Measurements from ENCODE around the gene RAB3C. TPM values are rescaled to one million over a fixed set of nuclear protein-coding genes. Genes with fewer than 3 reads are reported as not detected.

The RAB3C gene
- total and polyA plus RNA-seq, 2 donors, result 0.19 to 0.66 TPM

DNA sequence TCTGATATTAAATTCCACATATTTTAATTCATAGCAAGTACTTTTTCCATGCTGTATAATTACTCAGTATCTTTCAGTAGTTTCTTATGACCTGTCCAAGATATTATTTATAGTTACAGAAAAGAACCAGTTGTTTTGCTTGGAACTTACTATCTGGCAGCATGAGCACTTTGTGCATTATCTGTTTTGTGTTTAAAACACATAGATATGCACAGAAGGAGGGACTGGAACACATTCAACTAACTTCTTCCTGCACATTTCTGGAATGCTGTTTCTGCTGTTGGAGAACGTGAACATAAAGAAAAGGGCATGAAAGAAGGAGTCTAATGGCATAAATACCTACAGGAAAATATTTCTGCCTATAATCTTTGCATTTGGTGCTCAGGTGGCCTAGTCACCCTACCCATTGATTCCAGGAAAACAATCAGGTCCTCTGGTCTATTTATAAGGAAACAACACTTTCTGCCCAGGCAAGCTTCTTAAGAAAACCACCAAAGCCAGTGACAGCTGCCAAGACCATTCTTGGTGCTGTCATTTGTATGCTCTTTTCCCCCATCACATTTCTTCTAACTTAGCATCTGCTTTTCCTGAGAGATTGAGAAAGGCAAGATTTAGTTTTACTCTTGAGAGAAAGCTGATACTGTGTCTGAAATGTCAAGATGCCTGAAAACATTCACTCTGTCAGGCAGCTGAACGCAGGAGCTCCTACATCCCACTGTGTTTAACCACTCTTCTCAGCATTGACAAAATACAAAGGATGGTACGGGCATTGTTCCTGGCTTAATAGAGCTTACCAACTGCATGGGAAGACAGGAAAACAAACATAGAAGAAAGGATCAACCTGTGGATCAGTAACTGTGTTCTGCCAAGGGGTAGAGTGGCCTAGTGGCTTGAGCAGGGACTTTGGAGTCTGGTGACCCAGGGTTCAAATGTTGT, 40.3 kb downstream of the RAB3C start:
- Histone ChIP-seq H3K4me3 (ENCODE audit: low read length in 2 of 2) (no peak overlapping the region), H3K36me3 (ENCODE audit: control insufficient read depth in 2 of 2, insufficient read depth in 2 of 2, low read length in 1 of 2) (no peaks in the 10 kb centered on the region), H3K27me3 (ENCODE audit: control insufficient read depth in 2 of 2, insufficient read depth in 1 of 2, low read length in 1 of 2) (no peaks in the 10 kb centered on the region), H3K9me3 (ENCODE audit: control insufficient read depth in 2 of 2, insufficient read depth in 1 of 2, low read length in 1 of 2) (no peaks in the 10 kb centered on the region), H3K4me1 (ENCODE audit: control insufficient read depth in 2 of 2, insufficient read depth in 2 of 2, low read length in 2 of 2) (no peaks in the 10 kb centered on the region), H3K27ac (ENCODE audit: low read depth in 1 of 2, low read length in 1 of 2) (no peak overlapping the region)
- no peak for DNase-seq (ENCODE audit: low read depth in 6 of 9, low spot score in 9 of 9)
- WGBS, result 93% methylated on average over 3 of the region's 3 CpGs

DNA sequence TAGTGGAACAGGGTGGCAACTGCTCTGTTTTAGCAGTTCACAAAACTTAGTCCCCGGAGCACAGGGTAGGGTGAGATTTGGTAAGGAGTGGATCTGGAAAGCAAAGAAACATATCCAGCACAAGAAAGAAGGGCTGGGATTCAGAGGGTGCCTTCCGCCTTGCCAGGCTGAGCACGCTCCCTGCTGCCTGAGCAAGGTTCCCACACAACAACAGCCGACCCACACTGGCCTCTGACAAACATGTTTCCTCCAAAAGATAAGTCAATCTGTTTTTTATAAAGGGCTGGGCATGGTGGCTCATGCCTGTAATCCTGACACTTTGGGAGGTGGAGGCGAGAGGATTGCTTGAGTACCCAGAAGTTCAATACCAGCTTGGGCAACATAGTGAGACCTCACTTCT, 45.8 kb downstream of the RAB3C start:
- no peak overlapping the region for H3K4me3 ChIP-seq (ENCODE audit: low read length in 2 of 2)
- no peaks in the 10 kb centered on the region for H3K27me3 ChIP-seq (ENCODE audit: control insufficient read depth in 2 of 2, insufficient read depth in 1 of 2, low read length in 1 of 2)
- H3K36me3 ChIP-seq (ENCODE audit: control insufficient read depth in 2 of 2, insufficient read depth in 2 of 2, low read length in 1 of 2), result no peaks in the 10 kb centered on the region
- no peaks in the 10 kb centered on the region for H3K9me3 ChIP-seq (ENCODE audit: control insufficient read depth in 2 of 2, insufficient read depth in 1 of 2, low read length in 1 of 2)
- no peak for DNase-seq (ENCODE audit: low read depth in 6 of 9, low spot score in 9 of 9)
- no peaks in the 10 kb centered on the region for H3K4me1 ChIP-seq (ENCODE audit: control insufficient read depth in 2 of 2, insufficient read depth in 2 of 2, low read length in 2 of 2)
- H3K27ac ChIP-seq (ENCODE audit: low read depth in 1 of 2, low read length in 1 of 2), result no peak overlapping the region
- WGBS, result 68% methylated on average over 5 of the region's 5 CpGs

DNA sequence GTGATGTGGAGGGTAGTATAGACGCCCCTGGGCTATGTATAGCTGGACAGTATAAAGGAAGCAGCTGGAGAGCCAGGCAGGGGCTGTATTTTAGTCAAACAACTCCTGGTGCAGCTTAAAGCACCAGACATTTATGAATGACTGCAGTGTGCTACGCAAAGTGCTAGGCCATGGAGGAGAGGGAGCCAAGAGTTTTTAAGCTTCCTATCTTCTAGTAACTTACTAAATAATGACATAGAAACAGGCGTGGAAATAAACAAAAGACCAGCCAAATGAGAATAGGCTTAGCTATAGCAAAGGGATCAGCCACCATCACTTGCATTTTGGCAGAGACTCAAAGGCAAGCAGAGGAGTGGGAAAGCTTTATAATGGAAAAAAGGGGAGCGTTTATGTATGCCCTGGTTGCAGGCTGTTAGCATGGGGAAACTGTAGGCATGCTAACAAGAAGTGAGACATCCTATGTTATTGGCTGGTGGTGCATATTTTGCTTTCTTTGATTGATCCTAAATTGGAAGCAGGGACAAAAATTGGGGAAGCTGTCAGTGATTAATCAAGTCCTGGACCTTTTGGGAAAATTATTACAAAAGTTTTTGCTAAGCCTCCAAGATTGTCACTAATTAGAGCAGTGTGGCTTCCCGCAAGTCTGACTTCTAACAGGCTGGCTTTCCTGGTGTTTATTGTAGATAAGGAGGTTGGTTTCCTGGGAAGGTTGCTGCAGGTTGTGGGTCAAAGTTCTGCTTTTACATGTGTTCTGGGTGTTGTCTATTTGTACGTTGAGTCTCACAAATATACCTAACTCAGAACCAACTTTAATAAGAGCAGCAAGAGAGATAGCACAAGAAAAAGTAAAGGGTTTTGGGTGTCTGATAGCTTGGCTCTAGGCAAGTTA, 46.6 kb downstream of the RAB3C start:
- H3K27me3 ChIP-seq (ENCODE audit: control insufficient read depth in 2 of 2, insufficient read depth in 1 of 2, low read length in 1 of 2), result no peaks in the 10 kb centered on the region
- no peaks in the 10 kb centered on the region for H3K4me1 ChIP-seq (ENCODE audit: control insufficient read depth in 2 of 2, insufficient read depth in 2 of 2, low read length in 2 of 2)
- H3K9me3 ChIP-seq (ENCODE audit: control insufficient read depth in 2 of 2, insufficient read depth in 1 of 2, low read length in 1 of 2), result no peaks in the 10 kb centered on the region
- no peaks in the 10 kb centered on the region for H3K36me3 ChIP-seq (ENCODE audit: control insufficient read depth in 2 of 2, insufficient read depth in 2 of 2, low read length in 1 of 2)
- 64% methylated on average over 6 of the region's 6 CpGs for whole genome bisulfite sequencing
- no peak for DNase-seq (ENCODE audit: low read depth in 6 of 9, low spot score in 9 of 9)
- H3K27ac ChIP-seq (ENCODE audit: low read depth in 1 of 2, low read length in 1 of 2), result no peak overlapping the region
- no peak overlapping the region for H3K4me3 ChIP-seq (ENCODE audit: low read length in 2 of 2)

DNA sequence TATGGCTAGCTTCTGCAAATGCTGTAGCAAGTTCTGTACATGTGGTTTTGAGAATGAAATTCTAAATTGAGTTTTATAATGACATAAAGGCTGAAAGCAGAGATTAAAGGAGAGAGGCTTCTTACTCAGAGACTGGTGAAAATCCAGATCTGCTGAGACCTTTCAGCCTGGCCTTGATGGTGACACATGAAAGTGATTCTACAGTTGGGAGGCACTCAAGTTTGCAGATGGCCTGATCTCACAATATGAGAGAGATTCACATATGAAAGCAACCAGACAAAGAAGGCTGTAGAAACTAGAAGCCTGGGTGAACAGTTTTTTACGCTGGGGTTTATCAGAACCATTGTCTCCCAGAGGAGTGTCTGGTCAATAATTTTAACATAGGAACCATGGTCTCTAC, 49.0 kb downstream of the RAB3C start:
- Histone ChIP-seq H3K27ac (ENCODE audit: low read depth in 1 of 2, low read length in 1 of 2) (no peak overlapping the region), H3K4me1 (ENCODE audit: control insufficient read depth in 2 of 2, insufficient read depth in 2 of 2, low read length in 2 of 2) (no peaks in the 10 kb centered on the region), H3K27me3 (ENCODE audit: control insufficient read depth in 2 of 2, insufficient read depth in 1 of 2, low read length in 1 of 2) (no peaks in the 10 kb centered on the region), H3K9me3 (ENCODE audit: control insufficient read depth in 2 of 2, insufficient read depth in 1 of 2, low read length in 1 of 2) (no peaks in the 10 kb centered on the region), H3K36me3 (ENCODE audit: control insufficient read depth in 2 of 2, insufficient read depth in 2 of 2, low read length in 1 of 2) (no peaks in the 10 kb centered on the region), H3K4me3 (ENCODE audit: low read length in 2 of 2) (no peak overlapping the region)
- 94% methylated on average over 1 of the region's 1 CpG for WGBS
- DNase-seq (ENCODE audit: low read depth in 6 of 9, low spot score in 9 of 9), result no peak

DNA sequence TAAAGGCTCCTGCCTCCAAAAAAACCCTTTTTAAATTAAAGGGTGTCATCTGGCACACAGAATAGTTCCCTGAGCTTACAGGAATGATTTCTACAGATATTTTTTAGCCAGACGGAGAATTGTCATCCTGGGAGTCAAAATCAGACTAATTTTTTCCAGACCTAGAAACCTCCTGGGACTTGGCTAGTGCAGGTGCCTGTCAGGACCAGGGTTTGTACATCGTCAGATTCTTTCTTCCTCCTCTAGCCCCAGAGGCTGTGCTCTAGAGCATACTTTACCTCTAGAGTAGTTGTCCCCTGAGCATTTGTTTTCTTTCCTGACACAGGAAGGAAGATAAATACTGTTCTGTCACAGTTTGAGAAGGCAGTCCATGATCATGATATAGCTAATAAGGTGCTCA, 52.5 kb downstream of the RAB3C start:
- 94% methylated on average over 2 of the region's 2 CpGs for WGBS
- H3K4me1 ChIP-seq (ENCODE audit: control insufficient read depth in 2 of 2, insufficient read depth in 2 of 2, low read length in 2 of 2), result no peaks in the 10 kb centered on the region
- no peaks in the 10 kb centered on the region for H3K27me3 ChIP-seq (ENCODE audit: control insufficient read depth in 2 of 2, insufficient read depth in 1 of 2, low read length in 1 of 2)
- no peak overlapping the region for H3K4me3 ChIP-seq (ENCODE audit: low read length in 2 of 2)
- no peak overlapping the region for H3K27ac ChIP-seq (ENCODE audit: low read depth in 1 of 2, low read length in 1 of 2)
- no peak for DNase-seq (ENCODE audit: low read depth in 6 of 9, low spot score in 9 of 9)
- no peaks in the 10 kb centered on the region for H3K9me3 ChIP-seq (ENCODE audit: control insufficient read depth in 2 of 2, insufficient read depth in 1 of 2, low read length in 1 of 2)
- no peaks in the 10 kb centered on the region for H3K36me3 ChIP-seq (ENCODE audit: control insufficient read depth in 2 of 2, insufficient read depth in 2 of 2, low read length in 1 of 2)

DNA sequence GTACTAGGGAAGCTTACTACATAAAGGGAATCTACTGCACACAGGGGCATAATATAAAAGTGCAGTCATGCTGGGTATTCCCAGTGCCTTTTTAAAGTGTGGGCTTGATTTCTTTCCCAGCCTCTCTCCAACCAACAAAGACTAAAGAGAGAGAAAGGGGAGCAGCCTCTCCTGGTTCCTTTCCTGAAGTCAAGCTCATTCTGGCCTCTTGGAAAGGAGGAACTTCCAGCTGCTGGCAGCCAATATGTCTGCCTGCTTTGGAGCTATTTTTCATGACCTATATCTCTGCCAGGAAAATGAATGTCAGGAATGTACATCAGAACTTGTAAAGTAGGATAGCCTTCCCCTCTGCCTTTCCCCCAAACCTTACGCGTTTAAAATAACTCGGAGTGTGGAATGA, 57.1 kb downstream of the RAB3C start:
- 98% methylated on average over 3 of the region's 3 CpGs for WGBS
- Histone ChIP-seq H3K27ac (ENCODE audit: low read depth in 1 of 2, low read length in 1 of 2) (no peak overlapping the region), H3K4me1 (ENCODE audit: control insufficient read depth in 2 of 2, insufficient read depth in 2 of 2, low read length in 2 of 2) (no peaks in the 10 kb centered on the region), H3K36me3 (ENCODE audit: control insufficient read depth in 2 of 2, insufficient read depth in 2 of 2, low read length in 1 of 2) (no peaks in the 10 kb centered on the region), H3K27me3 (ENCODE audit: control insufficient read depth in 2 of 2, insufficient read depth in 1 of 2, low read length in 1 of 2) (no peaks in the 10 kb centered on the region), H3K4me3 (ENCODE audit: low read length in 2 of 2) (no peak overlapping the region), H3K9me3 (ENCODE audit: control insufficient read depth in 2 of 2, insufficient read depth in 1 of 2, low read length in 1 of 2) (no peaks in the 10 kb centered on the region)
- DNase-seq (ENCODE audit: low read depth in 6 of 9, low spot score in 9 of 9), result no peak

DNA sequence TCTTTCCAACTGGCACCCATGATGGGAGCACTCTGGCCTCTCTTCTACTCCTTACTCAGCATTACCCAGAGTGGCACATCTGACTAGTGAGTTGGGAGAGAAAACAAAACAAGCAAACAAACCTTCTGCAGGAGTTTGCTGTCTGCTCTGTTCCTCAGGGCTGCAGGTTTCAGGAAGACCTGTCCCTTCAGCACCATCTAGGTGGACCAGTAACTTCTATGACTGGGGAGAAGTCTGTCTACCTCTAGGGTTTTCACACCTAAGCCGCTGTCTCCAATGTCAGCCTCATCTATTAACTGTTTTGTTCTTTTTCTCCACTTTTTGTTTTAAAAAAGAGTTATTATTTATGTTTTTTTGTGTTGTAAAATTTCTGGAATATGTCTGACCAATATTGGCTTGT, 58.7 kb downstream of the RAB3C start:
- Histone ChIP-seq H3K4me3 (ENCODE audit: low read length in 2 of 2) (no peak overlapping the region), H3K27me3 (ENCODE audit: control insufficient read depth in 2 of 2, insufficient read depth in 1 of 2, low read length in 1 of 2) (no peaks in the 10 kb centered on the region), H3K9me3 (ENCODE audit: control insufficient read depth in 2 of 2, insufficient read depth in 1 of 2, low read length in 1 of 2) (no peaks in the 10 kb centered on the region), H3K4me1 (ENCODE audit: control insufficient read depth in 2 of 2, insufficient read depth in 2 of 2, low read length in 2 of 2) (no peaks in the 10 kb centered on the region), H3K27ac (ENCODE audit: low read depth in 1 of 2, low read length in 1 of 2) (no peak overlapping the region), H3K36me3 (ENCODE audit: control insufficient read depth in 2 of 2, insufficient read depth in 2 of 2, low read length in 1 of 2) (no peaks in the 10 kb centered on the region)
- no peak for DNase-seq (ENCODE audit: low read depth in 6 of 9, low spot score in 9 of 9)
- 98% methylated on average over 1 of the region's 1 CpG for WGBS

DNA sequence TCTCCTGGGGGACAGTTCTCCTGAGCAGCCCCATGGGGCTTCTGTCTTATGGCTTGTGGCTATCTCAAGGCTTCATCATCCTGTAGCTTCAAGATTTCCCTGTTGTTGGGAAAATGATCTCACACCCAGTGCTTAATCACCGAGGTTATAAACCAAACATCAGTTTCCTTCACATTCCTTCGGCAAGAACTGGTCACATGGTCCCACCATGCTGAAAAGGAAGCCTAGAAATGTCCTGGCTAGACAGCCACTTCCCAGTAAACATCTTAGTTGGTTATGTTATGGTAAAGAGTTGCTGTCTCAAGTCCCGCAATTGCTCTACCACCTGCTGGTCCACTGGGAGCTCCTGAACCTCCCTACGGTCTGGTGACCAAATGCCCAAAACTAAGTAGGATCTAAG, 66.0 kb downstream of the RAB3C start:
- H3K9me3 ChIP-seq (ENCODE audit: control insufficient read depth in 2 of 2, insufficient read depth in 1 of 2, low read length in 1 of 2), result no peaks in the 10 kb centered on the region
- no peak overlapping the region for H3K4me3 ChIP-seq (ENCODE audit: low read length in 2 of 2)
- WGBS, result 94% methylated on average over 4 of the region's 4 CpGs
- H3K4me1 ChIP-seq (ENCODE audit: control insufficient read depth in 2 of 2, insufficient read depth in 2 of 2, low read length in 2 of 2), result no peaks in the 10 kb centered on the region
- no peaks in the 10 kb centered on the region for H3K27me3 ChIP-seq (ENCODE audit: control insufficient read depth in 2 of 2, insufficient read depth in 1 of 2, low read length in 1 of 2)
- no peak overlapping the region for H3K27ac ChIP-seq (ENCODE audit: low read depth in 1 of 2, low read length in 1 of 2)
- no peak for DNase-seq (ENCODE audit: low read depth in 6 of 9, low spot score in 9 of 9)
- no peaks in the 10 kb centered on the region for H3K36me3 ChIP-seq (ENCODE audit: control insufficient read depth in 2 of 2, insufficient read depth in 2 of 2, low read length in 1 of 2)

DNA sequence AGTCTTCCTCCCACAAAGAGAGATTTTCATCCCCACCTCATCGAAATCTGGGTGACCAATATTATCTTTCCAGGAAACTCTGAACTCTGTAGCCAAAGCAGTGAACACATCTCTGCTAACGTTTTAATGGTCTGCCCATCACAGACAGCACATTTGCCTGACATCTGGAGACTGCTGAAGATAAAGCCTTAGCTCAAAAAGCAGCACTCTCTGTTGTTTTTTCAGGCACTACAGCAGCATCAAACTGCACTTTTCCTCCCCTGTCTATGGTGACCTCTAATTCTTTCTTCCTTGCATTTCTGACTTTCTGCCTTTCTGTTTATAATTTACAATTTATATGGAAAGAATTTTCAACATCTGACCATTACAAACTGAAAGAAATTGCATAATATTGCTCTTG, 66.8 kb downstream of the RAB3C start:
- Histone ChIP-seq H3K36me3 (ENCODE audit: control insufficient read depth in 2 of 2, insufficient read depth in 2 of 2, low read length in 1 of 2) (no peaks in the 10 kb centered on the region), H3K27ac (ENCODE audit: low read depth in 1 of 2, low read length in 1 of 2) (no peak overlapping the region), H3K4me3 (ENCODE audit: low read length in 2 of 2) (no peak overlapping the region), H3K27me3 (ENCODE audit: control insufficient read depth in 2 of 2, insufficient read depth in 1 of 2, low read length in 1 of 2) (no peaks in the 10 kb centered on the region), H3K4me1 (ENCODE audit: control insufficient read depth in 2 of 2, insufficient read depth in 2 of 2, low read length in 2 of 2) (no peaks in the 10 kb centered on the region), H3K9me3 (ENCODE audit: control insufficient read depth in 2 of 2, insufficient read depth in 1 of 2, low read length in 1 of 2) (no peaks in the 10 kb centered on the region)
- WGBS, result 81% methylated on average over 2 of the region's 2 CpGs
- DNase-seq (ENCODE audit: low read depth in 6 of 9, low spot score in 9 of 9), result no peak
